HepG2 (cell line): ENCODE measurements around the gene TMCO4. TPM values are rescaled to one million over a fixed set of nuclear protein-coding genes. Genes with fewer than 3 reads are reported as not detected.

Source experiments
- ATAC-seq: fragments of 200-7000 bp; cut with Tn5 transposase; 3 replicates; pipeline ENCODE4 v1.9.1; 2020; ENCODE audit warnings: mild to moderate bottlenecking, moderate library complexity
- BruUV-seq: library from RNA; stranded (reverse); fragments of 400-500 nt; replicated peaks from 2 replicates; lab custom pipeline; 2021; lab: Mats Ljungman, UMichigan
- CTCF ChIA-PET: fragments of 300-600 bp; formaldehyde crosslinking; extraction: SDS; loops from one replicate; lab custom pipeline; 2021; ENCODE audit warnings: low total read pairs, inconsistent platforms, low intra/inter-chr PET ratio; lab: Yijun Ruan, JAX
- POLR2A ChIA-PET: fragments of 350-600 bp; sonication (Branson Sonifier 250); formaldehyde crosslinking; loops from one replicate; lab custom pipeline; 2020; ENCODE audit warnings: antibody characterized with exemption, inconsistent platforms; lab: Yijun Ruan, JAX
- DNase-seq: peaks from one replicate; pipeline ENCODE4 v3.0.0-alpha.2; 2015; ENCODE audit warnings: low spot score
- FAIRE-seq: peaks from 3 replicates; lab custom pipeline; 2011; peaks lifted over from hg19 to GRCh38; lab: Jason Lieb, UNC
- H2AFZ ChIP-seq: one replicate; pipeline ENCODE4 v1.6.1; 2011; ENCODE audit warnings: low read length, inconsistent platforms
- H3K27ac ChIP-seq: fragments of 300-600 bp; 3 replicates; pipeline ENCODE4 v1.8.0; 2011; ENCODE audit warnings: mixed run types, mild to moderate bottlenecking, mixed read lengths, low read length, inconsistent platforms; ENCODE audit not compliant: insufficient read depth; ENCODE audit errors: extremely low read length
- H3K27me3 ChIP-seq, 2 experiments: fragments of 200-600 bp in 1 of 2; 2 replicates in 1 of 2; 3 replicates in 1 of 2; pipeline versions ENCODE4 v1.6.0 to v1.8.0; 2011; ENCODE audit warnings: low read length in 2 of 2, mild to moderate bottlenecking in 2 of 2, moderate library complexity in 2 of 2, inconsistent platforms in 1 of 2; ENCODE audit not compliant: insufficient read depth in 2 of 2, control insufficient read depth in 1 of 2
- H3K36me3 ChIP-seq, 2 experiments: fragments of 200-600 bp in 1 of 2; replicated peaks in 1 of 2; 2 replicates in 1 of 2; 3 replicates in 1 of 2; pipeline versions ENCODE4 v1.5.1 to v1.8.0; 2011; ENCODE audit warnings: low read length in 2 of 2, inconsistent platforms in 1 of 2; ENCODE audit not compliant: insufficient read depth in 2 of 2, control insufficient read depth in 1 of 2
- H3K4me1 ChIP-seq: 2 replicates; pipeline ENCODE4 v1.5.1; 2012; ENCODE audit warnings: low read length, inconsistent platforms; ENCODE audit not compliant: insufficient read depth
- H3K4me2 ChIP-seq: 2 replicates; pipeline ENCODE4 v1.6.0; 2011; ENCODE audit warnings: low read depth, low read length, inconsistent platforms
- H3K4me3 ChIP-seq, 3 experiments: fragments of 200-600 bp in 1 of 3; sonication (generic), shearing (Covaris generic) in 1 of 3; replicated peaks in 1 of 3; 2 replicates each; pipeline ENCODE4 v1.5.1; 2011 to 2016; ENCODE audit warnings: low read length in 3 of 3, inconsistent platforms in 2 of 3, low read depth in 2 of 3, mild to moderate bottlenecking in 2 of 3, control low read depth in 1 of 3, mixed read lengths in 1 of 3; ENCODE audit not compliant: insufficient read depth in 1 of 3
- H3K79me2 ChIP-seq: one replicate; pipeline ENCODE4 v1.6.1; 2011; ENCODE audit warnings: low read length, inconsistent platforms; ENCODE audit not compliant: insufficient read depth
- H3K9ac ChIP-seq: 2 replicates; pipeline ENCODE4 v1.6.0; 2011; ENCODE audit warnings: mild to moderate bottlenecking, low read depth, low read length, inconsistent platforms; ENCODE audit not compliant: insufficient read depth
- H3K9me3 ChIP-seq: 2 replicates; pipeline ENCODE4 v1.5.1; 2012; ENCODE audit warnings: mild to moderate bottlenecking, low read length
- H4K20me1 ChIP-seq: 2 replicates; pipeline ENCODE4 v1.6.0; 2011; ENCODE audit warnings: inconsistent platforms, mild to moderate bottlenecking, low read length, moderate library complexity; ENCODE audit not compliant: insufficient read depth
- GABPB1 ChIP-seq: IDR thresholded peaks from 2 replicates; pipeline ENCODE4 v1.6.1; 2016; ENCODE audit warnings: mild to moderate bottlenecking, missing genetic modification reagents, moderate library complexity, missing compliant biosample characterization
- IRF2 ChIP-seq: IDR thresholded peaks from 2 replicates; pipeline ENCODE4 v1.6.1; 2018; ENCODE audit warnings: missing genetic modification reagents, missing compliant biosample characterization
- MLXIP ChIP-seq: sonication (generic); formaldehyde crosslinking; IDR thresholded peaks from 2 replicates; pipeline ENCODE4 v1.9.0; 2021; ENCODE audit warnings: missing genetic modification reagents, borderline replicate concordance
- MXI1 ChIP-seq: IDR thresholded peaks from 3 replicates; pipeline ENCODE4 v1.6.1; 2012; ENCODE audit warnings: low read depth, low read length, inconsistent platforms, borderline replicate concordance
- POLR2AphosphoS5 ChIP-seq: IDR thresholded peaks from 2 replicates; pipeline ENCODE4 v1.6.1; 2012; ENCODE audit warnings: low read depth, low read length
- PPARG ChIP-seq: conservative IDR thresholded peaks from 2 replicates; pipeline ENCODE4 v1.6.1; 2016; ENCODE audit warnings: missing biosample characterization, missing genetic modification reagents
- PRPF4 ChIP-seq: fragments of 200-400 bp; formaldehyde crosslinking; IDR thresholded peaks from 2 replicates; pipeline ENCODE4 v1.6.1; 2016; ENCODE audit warnings: low read length, low read depth; ENCODE audit not compliant: poor library complexity, severe bottlenecking
- ZNF598 ChIP-seq: sonication (generic); formaldehyde crosslinking; IDR thresholded peaks from 2 replicates; pipeline ENCODE4 v1.5.1; 2020; ENCODE audit warnings: mild to moderate bottlenecking, missing genetic modification reagents, borderline replicate concordance
- ZNF747 ChIP-seq: sonication (generic); formaldehyde crosslinking; IDR thresholded peaks from 2 replicates; pipeline ENCODE4 v1.8.1; 2023; ENCODE audit warnings: missing genetic modification reagents, mild to moderate bottlenecking, borderline replicate concordance
- ZNF780A ChIP-seq: sonication (generic); formaldehyde crosslinking; IDR thresholded peaks from 2 replicates; pipeline ENCODE4 v1.8.0; 2022; ENCODE audit warnings: mild to moderate bottlenecking, missing genetic modification reagents, moderate library complexity
- WGBS: methylation state at CpG from one replicate; pipeline ENCODE4 v1.1.6; 2017; ENCODE audit warnings: low lambda C conversion rate; 5-methylcytosine and 5-hydroxymethylcytosine counted together
- in situ Hi-C: cut with HindIII; loops from 2 replicates; pipeline ENCODE4 v1.10.0; 2017; ENCODE audit warnings: low pct_unique_long_range_greater_than_20kb; ENCODE audit not compliant: extremely low pct_ligation_motif_present
- intact Hi-C: fragments of 100-400 bp; cut with micrococcal nuclease; formaldehyde crosslinking; loops from one replicate; pipeline ENCODE4 v1.10.0; 2022; ENCODE audit not compliant: unreplicated experiment
- polyA plus RNA-seq, 8 experiments: library from polyadenylated mRNA; depleted of rRNA in 3 of 8; stranded (reverse) in 7 of 8; unstranded in 1 of 8; fragments of >200 nt; fragmentation: Illumina TruSeq in 4 of 8; extraction: Trizol in 4 of 8; gene quantifications; 2 replicates each; pipeline versions ENCODE4 v1.2.1 to v1.2.3, GENCODE V29; 2011 to 2016; ENCODE audit warnings: low read depth in 4 of 8, missing spikeins in 1 of 8, mixed read lengths in 1 of 8; ENCODE audit not compliant: insufficient read depth in 1 of 8
- total RNA-seq, 5 experiments: library from RNA; depleted of rRNA; stranded (reverse); fragments of >200 nt; fragmentation: Illumina TruSeq; extraction: Trizol; gene quantifications; 2 replicates each; pipeline ENCODE4 v1.2.3, GENCODE V29; 2016; ENCODE audit warnings: low read depth in 1 of 5
- TF ChIP-seq, protein P1 (sequence below): sonication (generic); formaldehyde crosslinking; IDR thresholded peaks from one replicate; pipeline ENCODE4 v1.5.1; 2020; ENCODE audit warnings: mild to moderate bottlenecking, missing genetic modification reagents; ENCODE audit errors: not compliant biosample characterization
- TF ChIP-seq, protein P2 (sequence below): IDR thresholded peaks from 2 replicates; pipeline ENCODE4 v1.6.1; 2018; ENCODE audit warnings: missing genetic modification reagents

The TMCO4 gene
- total and polyA plus RNA-seq, 2 of the 13 experiments (the other 11 are each of a cell fraction or from before 2014, with no cell fraction given): 2.1 to 4.1 TPM

GRCh38 chr1:19835578-19835977 lies 35.9 kb upstream of the TMCO4 start:
- WGBS: 55% methylated on average over 4 of the region's 4 CpGs
- POLR2A ChIA-PET: no interaction called here
- TF ChIP-seq ZNF780A (CRISPR knock-in tag) (no peak), GABPB1 (CRISPR knock-in tag) (no peak), ZNF747 (CRISPR knock-in tag) (no peak), PPARG (CRISPR knock-in tag) (no peak), IRF2 (no peak), MLXIP (CRISPR knock-in tag) (no peak), ZNF598 (CRISPR knock-in tag) (no peak), POLR2AphosphoS5 (no peak), PRPF4 (no peak), MXI1 (no peak)
- TF ChIP-seq, protein P1, sequence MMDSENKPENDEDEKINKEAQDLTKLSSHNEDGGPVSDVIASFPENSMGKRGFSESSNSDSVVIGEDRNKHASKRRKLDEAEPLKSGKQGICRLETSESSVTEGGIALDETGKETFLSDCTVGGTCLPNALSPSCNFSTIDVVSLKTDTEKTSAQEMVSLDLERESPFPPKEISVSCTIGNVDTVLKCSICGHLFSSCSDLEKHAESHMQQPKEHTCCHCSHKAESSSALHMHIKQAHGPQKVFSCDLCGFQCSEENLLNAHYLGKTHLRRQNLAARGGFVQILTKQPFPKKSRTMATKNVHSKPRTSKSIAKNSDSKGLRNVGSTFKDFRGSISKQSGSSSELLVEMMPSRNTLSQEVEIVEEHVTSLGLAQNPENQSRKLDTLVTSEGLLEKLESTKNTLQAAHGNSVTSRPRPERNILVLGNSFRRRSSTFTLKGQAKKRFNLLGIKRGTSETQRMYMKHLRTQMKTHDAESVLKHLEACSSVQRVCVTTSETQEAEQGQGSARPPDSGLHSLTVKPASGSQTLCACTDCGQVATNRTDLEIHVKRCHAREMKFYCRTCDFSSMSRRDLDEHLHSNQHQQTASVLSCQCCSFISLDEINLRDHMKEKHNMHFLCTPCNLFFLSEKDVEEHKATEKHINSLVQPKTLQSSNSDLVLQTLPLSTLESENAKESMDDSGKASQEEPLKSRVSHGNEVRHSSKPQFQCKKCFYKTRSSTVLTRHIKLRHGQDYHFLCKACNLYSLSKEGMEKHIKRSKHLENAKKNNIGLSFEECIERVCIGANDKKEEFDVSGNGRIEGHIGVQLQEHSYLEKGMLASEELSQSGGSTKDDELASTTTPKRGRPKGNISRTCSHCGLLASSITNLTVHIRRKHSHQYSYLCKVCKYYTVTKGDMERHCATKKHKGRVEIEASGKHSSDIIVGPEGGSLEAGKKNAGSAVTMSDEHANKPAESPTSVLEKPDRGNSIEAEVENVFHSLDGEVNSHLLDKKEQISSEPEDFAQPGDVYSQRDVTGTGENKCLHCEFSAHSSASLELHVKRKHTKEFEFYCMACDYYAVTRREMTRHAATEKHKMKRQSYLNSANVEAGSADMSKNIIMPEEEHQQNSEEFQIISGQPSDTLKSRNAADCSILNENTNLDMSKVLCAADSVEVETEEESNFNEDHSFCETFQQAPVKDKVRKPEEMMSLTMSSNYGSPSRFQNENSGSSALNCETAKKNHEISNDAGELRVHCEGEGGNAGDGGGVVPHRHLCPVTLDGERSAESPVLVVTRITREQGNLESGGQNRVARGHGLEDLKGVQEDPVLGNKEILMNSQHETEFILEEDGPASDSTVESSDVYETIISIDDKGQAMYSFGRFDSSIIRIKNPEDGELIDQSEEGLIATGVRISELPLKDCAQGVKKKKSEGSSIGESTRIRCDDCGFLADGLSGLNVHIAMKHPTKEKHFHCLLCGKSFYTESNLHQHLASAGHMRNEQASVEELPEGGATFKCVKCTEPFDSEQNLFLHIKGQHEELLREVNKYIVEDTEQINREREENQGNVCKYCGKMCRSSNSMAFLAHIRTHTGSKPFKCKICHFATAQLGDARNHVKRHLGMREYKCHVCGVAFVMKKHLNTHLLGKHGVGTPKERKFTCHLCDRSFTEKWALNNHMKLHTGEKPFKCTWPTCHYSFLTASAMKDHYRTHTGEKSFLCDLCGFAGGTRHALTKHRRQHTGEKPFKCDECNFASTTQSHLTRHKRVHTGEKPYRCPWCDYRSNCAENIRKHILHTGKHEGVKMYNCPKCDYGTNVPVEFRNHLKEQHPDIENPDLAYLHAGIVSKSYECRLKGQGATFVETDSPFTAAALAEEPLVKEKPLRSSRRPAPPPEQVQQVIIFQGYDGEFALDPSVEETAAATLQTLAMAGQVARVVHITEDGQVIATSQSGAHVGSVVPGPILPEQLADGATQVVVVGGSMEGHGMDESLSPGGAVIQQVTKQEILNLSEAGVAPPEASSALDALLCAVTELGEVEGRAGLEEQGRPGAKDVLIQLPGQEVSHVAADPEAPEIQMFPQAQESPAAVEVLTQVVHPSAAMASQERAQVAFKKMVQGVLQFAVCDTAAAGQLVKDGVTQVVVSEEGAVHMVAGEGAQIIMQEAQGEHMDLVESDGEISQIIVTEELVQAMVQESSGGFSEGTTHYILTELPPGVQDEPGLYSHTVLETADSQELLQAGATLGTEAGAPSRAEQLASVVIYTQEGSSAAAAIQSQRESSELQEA (CRISPR knock-in tag): no peak
- TF ChIP-seq, protein P2, sequence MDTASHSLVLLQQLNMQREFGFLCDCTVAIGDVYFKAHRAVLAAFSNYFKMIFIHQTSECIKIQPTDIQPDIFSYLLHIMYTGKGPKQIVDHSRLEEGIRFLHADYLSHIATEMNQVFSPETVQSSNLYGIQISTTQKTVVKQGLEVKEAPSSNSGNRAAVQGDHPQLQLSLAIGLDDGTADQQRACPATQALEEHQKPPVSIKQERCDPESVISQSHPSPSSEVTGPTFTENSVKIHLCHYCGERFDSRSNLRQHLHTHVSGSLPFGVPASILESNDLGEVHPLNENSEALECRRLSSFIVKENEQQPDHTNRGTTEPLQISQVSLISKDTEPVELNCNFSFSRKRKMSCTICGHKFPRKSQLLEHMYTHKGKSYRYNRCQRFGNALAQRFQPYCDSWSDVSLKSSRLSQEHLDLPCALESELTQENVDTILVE (CRISPR knock-in tag): no peak

More at GRCh38 chr1:19835578-19835977, 35.9 kb upstream of the TMCO4 start:
- no peak overlapping the region for H3K4me2 ChIP-seq
- CTCF ChIA-PET: no interaction called here
- in situ Hi-C loops (no loop called here), intact Hi-C loops (no loop called here)
- ATAC-seq: no peak
- no peak overlapping the region for H2AFZ ChIP-seq
- H3K79me2 ChIP-seq: no peaks in the 10 kb centered on the region
- H3K9ac ChIP-seq: no peak overlapping the region
- no peaks in the 10 kb centered on the region for H4K20me1 ChIP-seq
- no peak for FAIRE-seq
- no TSS peak for BruUV-seq
- H3K4me1 ChIP-seq: no peaks in the 10 kb centered on the region
- DNase-seq: no peak
- no peak overlapping the region for H3K4me3 ChIP-seq
- no peak overlapping the region for H3K27ac ChIP-seq
- no peaks in the 10 kb centered on the region for H3K9me3 ChIP-seq
- peaks cover 0 to 3% of the 10 kb centered on the region in 2 experiments; a peak in 1 of 5 replicates for H3K27me3 ChIP-seq
- no peaks in the 10 kb centered on the region for H3K36me3 ChIP-seq
